Trophoblast cell (in vitro differentiated cells and primary cell): Measurements from ENCODE around the gene FAM221B.
A peak's percentile ranks its signal among the peaks of the same experiment; 100 is the strongest.

Source experiments
- DNase-seq, 2 donors: peaks; one replicate each; pipeline ENCODE4 v3.0.0-alpha.2; 2016
- H2AFZ ChIP-seq: 2 replicates; pipeline ENCODE4 v1.6.1; 2013; ENCODE audit warnings: low read length, moderate library complexity, mild to moderate bottlenecking; ENCODE audit not compliant: insufficient read depth, poor library complexity
- H2AK5ac ChIP-seq: 2 replicates; pipeline ENCODE4 v1.6.1; 2013; ENCODE audit warnings: mild to moderate bottlenecking, low read length
- H2BK120ac ChIP-seq: 2 replicates; pipeline ENCODE4 v1.6.1; 2013; ENCODE audit warnings: low read length, mild to moderate bottlenecking, moderate library complexity; ENCODE audit not compliant: insufficient read depth, poor library complexity
- H2BK12ac ChIP-seq: 2 replicates; pipeline ENCODE4 v1.6.1; 2013; ENCODE audit warnings: mild to moderate bottlenecking, low read length, moderate library complexity
- H2BK5ac ChIP-seq: 2 replicates; pipeline ENCODE4 v1.6.1; 2013; ENCODE audit warnings: low read length, low read depth, moderate library complexity, mild to moderate bottlenecking; ENCODE audit not compliant: poor library complexity
- H3K14ac ChIP-seq: 2 replicates; pipeline ENCODE4 v1.6.1; 2013; ENCODE audit warnings: mild to moderate bottlenecking, low read length
- H3K18ac ChIP-seq: 2 replicates; pipeline ENCODE4 v1.6.1; 2013; ENCODE audit warnings: mild to moderate bottlenecking, low read length
- H3K23ac ChIP-seq: 2 replicates; pipeline ENCODE4 v1.6.1; 2013; ENCODE audit warnings: low read length
- H3K27ac ChIP-seq: 2 replicates; pipeline ENCODE4 v1.5.1; 2013; ENCODE audit warnings: low read depth, mild to moderate bottlenecking, inconsistent platforms, low read length, moderate library complexity
- H3K27me3 ChIP-seq: 2 replicates; pipeline ENCODE4 v1.6.1; 2013; ENCODE audit warnings: inconsistent platforms, mild to moderate bottlenecking, low read length, moderate library complexity; ENCODE audit not compliant: insufficient read depth
- H3K36me3 ChIP-seq, 2 experiments: 1 replicate in 1 of 2; 2 replicates in 1 of 2; pipeline ENCODE4 v1.6.1; 2013; ENCODE audit warnings: low read length in 2 of 2, mild to moderate bottlenecking in 2 of 2, moderate library complexity in 1 of 2; ENCODE audit not compliant: insufficient read depth in 2 of 2, control insufficient read depth in 1 of 2
- H3K4ac ChIP-seq: 2 replicates; pipeline ENCODE4 v1.6.1; 2013; ENCODE audit warnings: low read depth, mild to moderate bottlenecking, low read length, moderate library complexity
- H3K4me1 ChIP-seq, 2 experiments: 1 replicate in 1 of 2; 2 replicates in 1 of 2; pipeline ENCODE4 v1.6.1; 2013; ENCODE audit warnings: low read length in 2 of 2, mild to moderate bottlenecking in 2 of 2, moderate library complexity in 1 of 2; ENCODE audit not compliant: insufficient read depth in 2 of 2, control insufficient read depth in 1 of 2
- H3K4me2 ChIP-seq: 2 replicates; pipeline ENCODE4 v1.6.1; 2013; ENCODE audit warnings: inconsistent platforms, mild to moderate bottlenecking, low read length, moderate library complexity
- H3K4me3 ChIP-seq: 2 replicates; pipeline ENCODE4 v1.5.1; 2013; ENCODE audit warnings: mild to moderate bottlenecking, low read depth, low read length, inconsistent platforms
- H3K79me1 ChIP-seq: one replicate; pipeline ENCODE4 v1.6.1; 2013; ENCODE audit warnings: low read length
- H3K79me2 ChIP-seq: 2 replicates; pipeline ENCODE4 v1.6.1; 2013; ENCODE audit warnings: low read length, mild to moderate bottlenecking; ENCODE audit not compliant: control insufficient read depth, insufficient read depth, poor library complexity
- H3K9ac ChIP-seq: 2 replicates; pipeline ENCODE4 v1.6.1; 2013; ENCODE audit warnings: mild to moderate bottlenecking, low read length
- H3K9me3 ChIP-seq: 2 replicates; pipeline ENCODE4 v1.6.1; 2013; ENCODE audit warnings: low read depth, mild to moderate bottlenecking, control low read depth, inconsistent platforms, low read length; ENCODE audit not compliant: insufficient read depth
- H4K12ac ChIP-seq: 2 replicates; pipeline ENCODE4 v1.6.1; 2013; ENCODE audit warnings: low read depth, mild to moderate bottlenecking, low read length, moderate library complexity
- H4K8ac ChIP-seq: 2 replicates; pipeline ENCODE4 v1.6.1; 2013; ENCODE audit warnings: low read depth, mild to moderate bottlenecking, low read length, moderate library complexity
- H4K91ac ChIP-seq: one replicate; pipeline ENCODE4 v1.6.1; 2013; ENCODE audit warnings: low read depth, mild to moderate bottlenecking, low read length, moderate library complexity
- WGBS: extraction: QIAGEN DNeasy Blood & Tissue Kit; methylation state at CpG from one replicate; pipeline ENCODE4 v1.1.7; 2013; ENCODE audit warnings: missing lambda C conversion rate; ENCODE audit not compliant: insufficient read length, insufficient coverage; ENCODE audit errors: extremely low coverage; 5-methylcytosine and 5-hydroxymethylcytosine counted together

Gene FAM221B

DNA sequence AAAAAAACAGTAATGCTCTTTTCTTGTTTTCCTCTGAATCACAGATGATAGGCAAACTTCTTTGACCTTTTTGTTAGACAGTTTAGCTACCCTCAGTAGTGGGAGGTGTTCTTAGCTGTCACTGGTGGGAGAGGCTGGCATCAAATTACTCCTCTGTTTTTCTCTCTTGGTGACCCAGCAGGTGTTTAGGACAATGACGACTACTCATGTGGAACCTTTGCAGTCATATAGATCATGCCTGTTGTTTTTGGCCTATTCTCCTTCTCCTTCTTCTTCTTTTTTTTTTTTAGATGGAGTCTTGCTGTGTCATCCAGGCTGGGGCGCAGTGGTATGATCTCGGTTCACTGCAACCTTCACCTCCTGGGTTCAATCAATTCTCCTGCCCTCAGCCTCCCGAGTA, 52.5 kb downstream of the FAM221B start:
- no peak overlapping the region for H3K18ac ChIP-seq
- H2BK5ac ChIP-seq: no peak overlapping the region
- H3K4me1 ChIP-seq: peaks cover 0 to 2% of the 10 kb centered on the region in 2 experiments
- H4K91ac ChIP-seq: no peak overlapping the region
- no peak overlapping the region for H2AK5ac ChIP-seq
- no peak overlapping the region for H4K12ac ChIP-seq
- no peak overlapping the region for H2BK120ac ChIP-seq
- H2AFZ ChIP-seq: no peak overlapping the region
- H3K4me3 ChIP-seq: no peak overlapping the region
- H3K14ac ChIP-seq: no peak overlapping the region
- H3K79me2 ChIP-seq: peaks cover 2% of the 10 kb centered on the region
- no peak overlapping the region for H3K4ac ChIP-seq
- no peak overlapping the region for H2BK12ac ChIP-seq
- H3K27me3 ChIP-seq: no peaks in the 10 kb centered on the region
- H3K27ac ChIP-seq: no peak overlapping the region
- no CpG with 5 or more reads among the region's 4 CpGs for WGBS
- no peak overlapping the region for H3K9ac ChIP-seq
- no peaks in the 10 kb centered on the region for H3K9me3 ChIP-seq
- H4K8ac ChIP-seq: no peak overlapping the region
- H3K23ac ChIP-seq: no peak overlapping the region
- no peak for DNase-seq
- H3K36me3 ChIP-seq: no peaks in the 10 kb centered on the region
- no peak overlapping the region for H3K4me2 ChIP-seq
- H3K79me1 ChIP-seq: no peaks in the 10 kb centered on the region

GRCh38 chr9:35774907-35775635, 53.5 kb downstream of the FAM221B start:
- Histone ChIP-seq H3K79me2 (peaks cover 2% of the 10 kb centered on the region), H2BK120ac (no peak overlapping the region), H3K23ac (no peak overlapping the region), H3K4me1 (peaks cover 0 to 4% of the 10 kb centered on the region in 2 experiments), H2AFZ (no peak overlapping the region), H3K27me3 (no peaks in the 10 kb centered on the region), H3K14ac (no peak overlapping the region), H3K4me3 (no peak overlapping the region), H3K79me1 (no peaks in the 10 kb centered on the region), H3K27ac (no peak overlapping the region), H3K9me3 (no peaks in the 10 kb centered on the region), H3K4me2 (no peak overlapping the region), H4K91ac (no peak overlapping the region), H2AK5ac (no peak overlapping the region), H3K18ac (no peak overlapping the region), H4K12ac (no peak overlapping the region), H3K9ac (no peak overlapping the region), H3K36me3 (no peaks in the 10 kb centered on the region), H2BK5ac (no peak overlapping the region), H4K8ac (no peak overlapping the region), H3K4ac (no peak overlapping the region), H2BK12ac (no peak overlapping the region)
- WGBS: no CpG with 5 or more reads among the region's 7 CpGs
- DNase-seq: no peak

GRCh38 chr9:35771943-35772342, 56.6 kb downstream of the FAM221B start:
- Histone ChIP-seq H3K9me3 (no peaks in the 10 kb centered on the region), H3K4me2 (no peak overlapping the region), H3K27me3 (no peaks in the 10 kb centered on the region), H2BK5ac (no peak overlapping the region), H4K12ac (no peak overlapping the region), H3K79me2 (peaks cover 2% of the 10 kb centered on the region), H4K91ac (no peak overlapping the region), H4K8ac (no peak overlapping the region), H2BK12ac (no peak overlapping the region), H3K36me3 (no peaks in the 10 kb centered on the region), H3K79me1 (no peaks in the 10 kb centered on the region), H3K9ac (no peak overlapping the region), H3K14ac (no peak overlapping the region), H3K18ac (no peak overlapping the region), H3K27ac (no peak overlapping the region), H2BK120ac (no peak overlapping the region), H3K23ac (no peak overlapping the region), H3K4me3 (no peak overlapping the region), H3K4me1 (peaks cover 0 to 4% of the 10 kb centered on the region in 2 experiments), H2AK5ac (no peak overlapping the region), H2AFZ (no peak overlapping the region), H3K4ac (no peak overlapping the region)
- DNase-seq: peak in 1 of 2 donors; percentile 17
- WGBS: no CpG with 5 or more reads among the region's 3 CpGs

- Histone ChIP-seq H3K23ac (no peak overlapping the region), H2BK12ac (no peak overlapping the region), H3K4me3 (no peak overlapping the region), H4K91ac (no peak overlapping the region), H3K14ac (no peak overlapping the region), H3K9me3 (no peaks in the 10 kb centered on the region), H4K12ac (no peak overlapping the region), H3K18ac (no peak overlapping the region), H3K4me2 (no peak overlapping the region), H3K79me2 (peaks cover 2% of the 10 kb centered on the region), H3K4ac (no peak overlapping the region), H3K27ac (no peak overlapping the region), H2AFZ (no peak overlapping the region), H3K36me3 (no peaks in the 10 kb centered on the region), H3K9ac (no peak overlapping the region), H2BK120ac (no peak overlapping the region), H2AK5ac (no peak overlapping the region), H3K79me1 (no peaks in the 10 kb centered on the region), H3K4me1 (peaks cover 0 to 4% of the 10 kb centered on the region in 2 experiments), H3K27me3 (no peaks in the 10 kb centered on the region), H4K8ac (no peak overlapping the region), H2BK5ac (no peak overlapping the region)
- WGBS: no CpG with 5 or more reads among the region's 1 CpG
- no peak for DNase-seq
These were observed 57.0 kb downstream of the FAM221B start for GRCh38 chr9:35771534-35771933.
